Adrenal gland (tissue), 5 donors: ENCODE data around the gene UNC79.

Experiments
- POLR2A ChIP-seq, 2 donors: fragments of 450-650 bp; IDR thresholded peaks; one replicate each; pipeline ENCODE4 v1.6.1; 2017; ENCODE audit warnings: antibody characterized with exemption in 2 of 2, mild to moderate bottlenecking in 2 of 2, moderate library complexity in 1 of 2
- TF ChIP-seq, protein P1 (sequence below), 6 experiments: fragments of 450-650 bp in 4 of 6; fragments of 200-600 bp in 2 of 6; sonication (generic) in 1 of 6; IDR thresholded peaks; 1 replicate in 5 of 6; 2 replicates in 1 of 6; pipeline versions ENCODE4 v1.5.1 to v1.8.0; 2016 to 2021; ENCODE audit warnings: antibody characterized with exemption in 6 of 6, mild to moderate bottlenecking in 2 of 6, moderate library complexity in 1 of 6
- donor health status: DM: no; HTN: no; CAD: no.

DNA sequence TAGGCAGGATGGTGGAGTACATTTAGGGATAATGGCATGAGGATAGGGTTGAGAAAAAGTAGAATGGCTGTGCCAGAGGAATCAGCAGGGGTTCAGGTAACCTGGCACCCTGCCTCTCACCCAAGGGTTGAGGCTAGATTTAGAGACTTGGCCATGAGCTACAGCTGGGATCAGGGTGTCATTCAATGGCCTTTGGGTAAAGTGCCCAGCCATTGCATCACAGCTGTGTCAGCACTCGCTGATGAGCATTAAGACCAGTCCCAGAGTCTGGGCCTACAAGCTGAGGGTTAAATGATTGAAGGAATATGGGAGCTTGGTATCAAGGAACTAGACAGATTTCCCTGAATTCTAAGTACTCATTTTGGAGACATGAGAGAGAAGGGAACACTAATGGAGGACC, 243.6 kb downstream of the UNC79 start:
- TF ChIP-seq POLR2A (IDR thresholded peaks at IDR 0.05): no peak
- TF ChIP-seq, protein P1, sequence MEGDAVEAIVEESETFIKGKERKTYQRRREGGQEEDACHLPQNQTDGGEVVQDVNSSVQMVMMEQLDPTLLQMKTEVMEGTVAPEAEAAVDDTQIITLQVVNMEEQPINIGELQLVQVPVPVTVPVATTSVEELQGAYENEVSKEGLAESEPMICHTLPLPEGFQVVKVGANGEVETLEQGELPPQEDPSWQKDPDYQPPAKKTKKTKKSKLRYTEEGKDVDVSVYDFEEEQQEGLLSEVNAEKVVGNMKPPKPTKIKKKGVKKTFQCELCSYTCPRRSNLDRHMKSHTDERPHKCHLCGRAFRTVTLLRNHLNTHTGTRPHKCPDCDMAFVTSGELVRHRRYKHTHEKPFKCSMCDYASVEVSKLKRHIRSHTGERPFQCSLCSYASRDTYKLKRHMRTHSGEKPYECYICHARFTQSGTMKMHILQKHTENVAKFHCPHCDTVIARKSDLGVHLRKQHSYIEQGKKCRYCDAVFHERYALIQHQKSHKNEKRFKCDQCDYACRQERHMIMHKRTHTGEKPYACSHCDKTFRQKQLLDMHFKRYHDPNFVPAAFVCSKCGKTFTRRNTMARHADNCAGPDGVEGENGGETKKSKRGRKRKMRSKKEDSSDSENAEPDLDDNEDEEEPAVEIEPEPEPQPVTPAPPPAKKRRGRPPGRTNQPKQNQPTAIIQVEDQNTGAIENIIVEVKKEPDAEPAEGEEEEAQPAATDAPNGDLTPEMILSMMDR (IDR thresholded peaks at IDR 0.05): no peak
